Measurements from ENCODE around the gene SRGAP3. TPM values are rescaled to one million over a fixed set of nuclear protein-coding genes. Genes with fewer than 3 reads are reported as not detected.

Gene SRGAP3
- total RNA-seq, 1 donor from 2014 or later: 10.1 TPM

DNA sequence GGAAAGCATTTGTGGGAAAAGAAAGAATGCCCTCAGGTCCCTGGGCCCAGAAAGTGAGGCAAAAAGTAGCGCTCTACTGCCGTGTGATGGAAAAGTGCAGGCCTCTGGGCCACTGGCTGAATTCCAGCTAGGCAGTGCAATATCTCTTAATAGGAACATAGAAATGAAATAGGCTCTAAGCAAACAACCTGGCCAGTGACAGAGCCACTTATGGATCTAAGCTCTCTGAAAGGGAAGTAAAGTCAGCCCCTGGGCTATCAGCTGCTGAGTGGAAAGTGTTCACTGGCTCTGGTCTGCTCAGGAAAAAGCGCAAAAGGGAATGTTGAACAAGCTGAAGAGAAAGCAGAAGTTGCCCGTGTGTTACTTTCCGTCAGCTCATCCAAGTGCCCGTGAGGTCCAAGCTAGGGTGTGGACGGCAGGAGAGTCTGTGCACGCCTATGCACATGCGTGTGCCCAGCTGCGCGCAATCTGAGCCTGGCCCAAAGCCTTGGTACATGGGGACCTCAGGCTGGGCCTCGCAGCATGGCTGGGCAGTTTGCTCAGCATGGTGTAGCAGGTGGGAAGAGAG lies 212.2 kb downstream of the SRGAP3 start:
- intact Hi-C loops (cut with DNase I): no loop called here
- no peak for DNase-seq (ENCODE audit: low spot score)

DNA sequence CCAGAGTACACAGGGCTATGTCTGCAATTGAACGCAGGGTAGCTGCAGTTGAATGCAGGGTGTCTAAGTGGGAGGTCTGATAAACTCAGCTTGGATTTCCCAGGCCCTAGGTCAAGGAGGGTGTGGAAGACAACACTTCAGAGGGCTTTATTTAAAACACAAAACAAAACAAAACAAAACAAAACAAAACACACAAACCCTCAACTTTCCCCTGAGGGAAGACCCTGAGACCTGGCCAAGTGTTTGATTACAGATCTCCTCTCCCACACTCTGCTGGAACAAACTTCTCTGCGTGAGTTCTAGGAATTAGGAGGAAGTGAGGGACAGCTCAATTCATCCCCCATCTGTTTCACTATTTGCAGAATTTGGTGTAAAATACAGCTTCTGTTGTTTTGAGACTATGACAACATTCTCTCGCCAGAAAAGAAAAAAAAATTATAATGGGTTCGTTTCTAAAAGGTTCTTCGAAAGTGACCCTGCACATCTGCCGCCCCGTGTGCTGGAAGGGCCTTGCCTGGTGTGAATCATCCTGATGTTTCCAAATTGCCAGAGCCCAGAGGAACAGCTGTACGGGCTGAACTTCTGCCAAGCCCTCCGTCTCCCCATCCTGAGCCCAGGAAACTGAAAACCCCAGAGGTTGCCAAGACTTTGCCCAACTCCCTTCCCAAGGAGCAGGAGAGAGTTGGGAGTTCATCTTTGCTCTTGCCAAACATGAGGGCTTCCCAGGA lies 212.9 kb downstream of the SRGAP3 start:
- intact Hi-C loops (cut with DNase I): no loop called here

DNA sequence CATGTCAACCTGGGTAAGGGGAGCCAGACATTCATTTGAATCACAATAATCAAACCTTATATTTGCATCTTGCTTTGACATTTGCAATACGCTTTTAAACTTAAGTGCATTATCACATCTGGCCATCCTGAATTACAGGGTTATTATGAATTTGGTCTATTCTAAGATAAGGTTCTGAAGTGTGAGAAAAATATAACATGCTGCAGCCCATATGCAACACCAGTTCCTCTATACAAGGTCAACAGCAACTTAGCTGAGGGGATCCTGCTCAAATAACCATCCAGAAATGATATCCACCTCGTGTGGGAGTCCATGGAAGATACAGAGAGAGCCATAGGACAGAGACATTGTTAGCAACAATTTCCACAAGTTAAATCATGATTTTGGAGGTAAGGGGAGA lies 213.5 kb downstream of the SRGAP3 start:
- intact Hi-C loops (cut with DNase I): no loop called here
- DNase-seq (ENCODE audit: low spot score): no peak

More for the DNA sequence above, 212.9 kb downstream of the SRGAP3 start:
- no peak for DNase-seq (ENCODE audit: low spot score)

DNA sequence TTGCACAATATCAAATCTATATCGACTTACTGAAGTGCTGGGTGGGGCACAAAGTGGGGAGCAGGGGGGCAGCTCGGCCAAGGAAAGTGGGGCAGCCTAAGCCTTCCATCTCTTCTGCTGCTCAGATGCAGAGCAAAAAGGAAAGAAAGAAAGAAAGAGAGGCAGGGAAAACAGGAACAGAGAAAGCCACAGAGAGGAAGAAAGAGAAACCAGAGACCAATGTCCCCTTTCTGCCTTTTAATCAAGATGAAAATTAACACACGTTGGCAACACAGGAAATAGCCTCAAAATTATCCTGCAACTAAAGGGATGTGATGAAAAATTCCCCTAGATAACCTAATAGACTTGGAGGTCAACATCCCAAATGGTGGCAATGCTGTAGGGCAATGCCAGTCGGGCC lies 214.0 kb downstream of the SRGAP3 start:
- intact Hi-C loops (cut with DNase I): no loop called here
- DNase-seq (ENCODE audit: low spot score): no peak

GRCh38 chr3:9033867-9034266 lies 215.6 kb downstream of the SRGAP3 start:
- intact Hi-C loops (cut with DNase I): no loop called here
- no peak for DNase-seq (ENCODE audit: low spot score)

- no peak for DNase-seq (ENCODE audit: low spot score)
- intact Hi-C loops (cut with DNase I): no loop called here
Measured at GRCh38 chr3:9032231-9032777, 217.1 kb downstream of the SRGAP3 start.

GRCh38 chr3:9030034-9030433 lies 219.4 kb downstream of the SRGAP3 start:
- no peak for DNase-seq (ENCODE audit: low spot score)
- intact Hi-C loops (cut with DNase I): no loop called here

- intact Hi-C loops (cut with DNase I): no loop called here
- DNase-seq (ENCODE audit: low spot score): peak; percentile 94
Measured at GRCh38 chr3:9028134-9028533, 221.3 kb downstream of the SRGAP3 start.

- DNase-seq (ENCODE audit: low spot score): no peak
- intact Hi-C loops (cut with DNase I): no loop called here
Measured at GRCh38 chr3:9026320-9027045, 223.0 kb downstream of the SRGAP3 start.

DNA sequence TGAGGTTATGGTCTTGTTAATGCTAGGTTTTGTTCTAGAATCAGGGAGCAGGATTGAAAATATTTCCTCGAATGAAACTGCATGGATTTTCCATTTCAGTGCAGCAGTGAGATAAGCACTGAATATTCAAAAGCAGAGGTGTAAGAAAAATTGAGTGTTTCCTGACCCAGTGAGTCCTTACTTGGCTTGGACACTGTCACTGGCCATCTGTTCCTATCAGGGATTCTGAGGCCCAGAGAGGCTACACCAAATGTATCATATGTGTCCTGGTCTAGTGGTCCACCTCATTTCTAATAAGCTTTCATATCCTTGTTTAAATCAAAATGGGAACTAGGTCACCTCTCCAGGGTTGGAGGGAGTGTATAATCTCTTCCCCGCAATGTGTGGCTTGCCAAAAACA lies 225.1 kb downstream of the SRGAP3 start:
- DNase-seq (ENCODE audit: low spot score): no peak
- intact Hi-C loops (cut with DNase I): no loop called here

DNA sequence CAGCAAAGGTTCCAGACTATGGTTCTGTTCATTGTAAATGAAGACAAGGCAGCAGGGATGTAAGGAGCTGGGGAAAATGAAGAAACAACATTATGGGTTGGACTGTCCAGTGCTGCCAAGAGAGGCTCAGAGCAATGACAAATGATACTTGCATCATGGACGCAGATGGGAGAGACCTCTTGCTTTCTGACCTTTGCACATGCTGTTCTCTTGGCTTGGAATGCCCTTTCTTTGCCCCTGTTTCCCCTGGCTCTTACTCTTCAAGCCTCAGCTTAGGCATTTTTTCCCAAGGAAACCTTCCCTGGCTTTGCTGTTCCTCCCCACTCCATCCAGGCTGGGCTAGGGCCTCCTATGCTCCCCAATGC lies 226.2 kb downstream of the SRGAP3 start:
- intact Hi-C loops (cut with DNase I): no loop called here

GRCh38 chr3:9022305-9023225 lies 226.9 kb downstream of the SRGAP3 start:
- intact Hi-C loops (cut with DNase I): no loop called here
- DNase-seq (ENCODE audit: low spot score): no peak

More for the DNA sequence above, 226.2 kb downstream of the SRGAP3 start:
- DNase-seq (ENCODE audit: low spot score): no peak

- intact Hi-C loops (cut with DNase I): no loop called here
- DNase-seq (ENCODE audit: low spot score): no peak
Measured at GRCh38 chr3:9021271-9022009, 228.0 kb downstream of the SRGAP3 start.

- no peak for DNase-seq (ENCODE audit: low spot score)
- intact Hi-C loops (cut with DNase I): no loop called here
Measured at GRCh38 chr3:9020426-9020825, 229.0 kb downstream of the SRGAP3 start.

DNA sequence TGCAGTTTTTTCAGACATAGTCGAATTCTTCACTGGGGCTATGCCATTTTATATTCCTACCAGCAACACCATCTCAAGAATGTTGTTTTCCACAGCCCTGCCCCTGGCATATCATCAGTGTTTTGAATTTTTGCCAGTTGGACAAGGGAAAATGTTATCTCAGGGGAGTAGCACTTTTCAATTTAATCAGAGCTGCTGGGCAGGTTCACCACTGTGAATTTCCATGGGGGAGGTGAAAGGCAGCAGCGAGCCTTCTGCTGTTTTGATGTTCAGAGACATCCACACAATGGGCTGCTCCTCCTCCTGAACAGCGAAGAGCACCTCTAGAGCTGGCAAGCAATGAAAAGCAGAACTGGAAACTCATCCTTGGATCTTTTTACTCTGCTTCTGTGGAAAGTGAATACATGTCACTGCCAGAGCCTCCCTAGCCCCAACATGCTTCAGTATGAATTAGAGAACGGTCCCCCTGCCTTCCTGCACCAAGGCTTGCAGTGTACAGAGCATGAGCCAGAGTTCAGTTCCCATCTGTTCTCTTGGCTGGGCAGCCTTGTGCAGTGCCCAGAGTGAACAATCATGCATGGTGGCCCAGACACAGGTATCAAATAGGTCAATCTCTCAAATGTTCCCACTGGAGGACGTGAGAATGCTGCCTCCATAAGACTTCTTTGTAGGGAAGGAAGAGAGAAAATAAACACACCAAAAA lies 230.0 kb downstream of the SRGAP3 start:
- no peak for DNase-seq (ENCODE audit: low spot score)
- intact Hi-C loops (cut with DNase I): no loop called here

DNA sequence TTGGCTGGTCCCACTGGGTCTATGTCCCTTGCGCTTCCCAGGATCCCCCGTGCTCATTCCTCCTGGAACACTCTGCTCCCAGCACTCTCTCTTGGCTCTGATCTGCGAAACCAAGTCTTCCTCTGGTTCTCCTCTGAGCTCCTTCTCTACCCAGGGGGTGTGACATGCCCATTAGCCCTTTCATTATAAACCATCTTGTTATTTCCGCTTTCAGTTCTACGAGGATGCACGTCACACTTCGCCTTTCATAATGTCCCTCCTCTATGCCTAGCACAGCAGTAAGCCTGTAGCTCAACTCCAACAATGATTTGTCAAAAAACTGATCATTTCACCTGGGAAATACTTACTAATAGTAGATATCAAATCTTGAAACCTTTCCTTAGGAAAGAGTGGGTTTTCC lies 234.2 kb downstream of the SRGAP3 start:
- intact Hi-C loops (cut with DNase I): no loop called here
- DNase-seq (ENCODE audit: low spot score): no peak

DNA sequence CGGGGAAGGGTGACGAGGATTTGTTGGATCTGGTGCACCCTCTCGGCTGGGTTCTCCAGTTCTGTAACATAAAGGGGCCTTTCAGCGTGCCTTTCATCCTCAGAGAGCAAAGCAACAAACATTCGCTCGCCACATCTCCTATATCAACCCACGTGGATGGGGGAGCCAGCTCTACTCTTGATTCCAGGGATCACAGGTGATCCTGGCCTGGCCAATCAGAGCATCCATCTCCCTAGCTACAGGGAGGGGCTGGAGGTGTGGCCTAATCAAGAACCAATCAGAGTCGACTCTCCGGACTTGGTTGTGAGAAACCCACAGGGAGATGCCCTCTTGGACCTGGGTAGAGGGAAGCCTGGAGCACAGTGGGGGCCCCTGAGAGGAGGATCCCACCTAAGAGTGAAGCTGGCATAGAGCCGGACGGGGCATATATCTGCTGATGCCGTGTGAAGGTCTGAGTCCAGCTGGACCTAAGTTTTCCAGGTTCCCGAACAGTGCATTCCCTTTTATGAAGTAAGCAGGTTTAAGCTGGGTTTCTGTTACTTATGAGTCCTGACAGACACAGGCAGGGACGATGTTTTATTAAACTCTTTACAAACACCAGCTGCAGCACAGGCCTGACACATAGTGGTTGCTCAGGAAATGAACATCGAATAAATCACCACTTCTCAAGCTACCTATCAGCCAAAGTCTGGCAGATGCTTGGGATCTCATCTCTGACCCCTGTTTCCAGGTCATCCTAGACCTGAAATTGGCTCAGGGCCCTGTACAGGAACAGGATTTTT lies 235.5 kb downstream of the SRGAP3 start:
- DNase-seq (ENCODE audit: low spot score): no peak
- intact Hi-C loops (cut with DNase I): no loop called here

DNA sequence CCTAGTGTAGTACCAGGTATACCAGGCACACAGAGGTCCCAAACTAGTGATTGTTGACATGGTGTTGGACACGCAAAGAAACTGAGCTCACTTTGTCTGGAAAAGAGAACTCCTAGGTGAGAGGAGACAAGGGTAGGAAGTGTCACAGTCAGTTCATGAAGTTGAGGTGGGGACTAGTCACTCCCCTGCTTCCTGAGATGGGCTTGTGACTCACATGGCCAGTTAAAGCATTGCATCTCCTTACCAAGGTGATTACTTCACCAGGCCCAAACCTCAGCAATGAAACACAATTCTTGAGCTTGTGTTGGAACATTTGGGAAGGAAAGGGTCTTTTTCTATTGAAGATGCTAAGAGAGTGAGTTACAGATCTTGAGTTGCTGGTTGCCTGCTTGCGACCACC lies 236.9 kb downstream of the SRGAP3 start:
- no peak for DNase-seq (ENCODE audit: low spot score)
- intact Hi-C loops (cut with DNase I): no loop called here
